Lower lobe of right lung (tissue), 2 donors: ENCODE results near the gene CSNK1G2. TPM values are rescaled to one million over a fixed set of nuclear protein-coding genes. Genes with fewer than 3 reads are reported as not detected.

Source experiments
- ATAC-seq, 2 donors: fragments of 200-7000 bp; cut with Tn5 transposase; one replicate each; pipeline ENCODE4 v1.9.1; 2020 to 2022; ENCODE audit warnings: mild to moderate bottlenecking in 2 of 2, moderate library complexity in 2 of 2
- DNase-seq: peaks from one replicate; pipeline ENCODE4 v3.0.0-alpha.2; 2020
- H3K27ac ChIP-seq: fragments of 200-600 bp; one replicate; pipeline ENCODE4 v1.8.0; 2022
- H3K27me3 ChIP-seq: fragments of 200-600 bp; one replicate; pipeline ENCODE4 v1.8.0; 2022; ENCODE audit warnings: low read depth
- H3K36me3 ChIP-seq: fragments of 200-600 bp; one replicate; pipeline ENCODE4 v1.8.0; 2022; ENCODE audit warnings: mild to moderate bottlenecking
- H3K4me1 ChIP-seq: fragments of 200-600 bp; one replicate; pipeline ENCODE4 v1.8.0; 2022
- H3K4me3 ChIP-seq: fragments of 200-600 bp; one replicate; pipeline ENCODE4 v1.8.0; 2022; ENCODE audit warnings: mild to moderate bottlenecking
- H3K9me3 ChIP-seq: fragments of 200-600 bp; one replicate; pipeline ENCODE4 v1.8.0; 2022
- intact Hi-C: fragments of 100-400 bp; cut with DNase I; formaldehyde crosslinking; loops from one replicate; pipeline ENCODE4 v1.11.0; 2022
- total RNA-seq: library from RNA; stranded (reverse); fragmentation: NEBNext Ultra II Directional; extraction: Animal tissue kit (Norgen Biotek cat#: 25700); gene quantifications from one replicate; pipeline ENCODE4 v1.2.1, GENCODE V29; 2021
- TF ChIP-seq, protein P1 (sequence below): fragments of 200-600 bp; IDR thresholded peaks from one replicate; pipeline ENCODE4 v1.8.0; 2022; ENCODE audit warnings: antibody characterized with exemption, mild to moderate bottlenecking
- donor health status: DM: no; HTN: yes; CAD: no; lungs with severe emphysema.

Gene CSNK1G2
- total RNA-seq, 1 donor from 2014 or later, result 55.4 TPM

DNA sequence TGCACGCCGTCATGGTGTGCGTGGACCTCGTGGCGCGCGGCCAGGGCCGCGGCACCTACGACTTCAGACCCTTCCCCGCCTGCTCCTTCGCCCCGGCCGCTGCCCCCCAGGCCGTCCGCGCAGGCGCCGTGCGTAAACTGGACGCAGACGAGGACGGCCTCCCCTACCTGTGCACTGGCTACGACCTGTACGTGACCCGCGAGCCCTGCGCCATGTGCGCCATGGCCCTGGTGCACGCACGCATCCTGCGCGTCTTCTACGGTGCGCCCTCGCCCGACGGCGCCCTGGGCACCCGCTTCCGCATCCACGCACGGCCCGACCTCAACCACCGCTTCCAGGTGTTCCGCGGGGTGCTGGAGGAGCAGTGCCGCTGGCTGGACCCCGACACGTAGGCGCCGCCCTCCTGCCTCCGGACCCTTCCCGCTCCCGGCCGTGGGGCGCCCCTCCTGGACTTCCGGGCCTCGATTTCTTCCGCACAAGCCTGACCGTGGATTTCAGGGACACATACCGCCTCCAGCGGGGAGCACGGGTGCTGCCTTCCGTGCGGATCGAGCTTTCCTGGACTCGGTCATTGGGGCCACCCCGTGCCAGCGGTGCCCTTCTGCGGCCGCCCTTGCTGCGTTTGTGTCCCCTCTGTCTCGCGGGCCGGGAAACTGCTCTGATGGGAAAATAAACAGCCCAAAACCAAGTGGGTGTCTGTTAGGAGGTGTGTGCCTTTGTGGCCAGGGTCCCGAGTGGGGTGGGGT, 28.0 kb upstream of the CSNK1G2 start:
- Histone ChIP-seq H3K36me3 (peaks cover 39% of the 10 kb centered on the region), H3K4me1 (peaks cover 28% of the 10 kb centered on the region), H3K9me3 (no peaks in the 10 kb centered on the region), H3K27ac (no peak overlapping the region), H3K27me3 (no peaks in the 10 kb centered on the region), H3K4me3 (no peak overlapping the region)
- DNase-seq (no peak), ATAC-seq (no peak)
- TF ChIP-seq, protein P1, sequence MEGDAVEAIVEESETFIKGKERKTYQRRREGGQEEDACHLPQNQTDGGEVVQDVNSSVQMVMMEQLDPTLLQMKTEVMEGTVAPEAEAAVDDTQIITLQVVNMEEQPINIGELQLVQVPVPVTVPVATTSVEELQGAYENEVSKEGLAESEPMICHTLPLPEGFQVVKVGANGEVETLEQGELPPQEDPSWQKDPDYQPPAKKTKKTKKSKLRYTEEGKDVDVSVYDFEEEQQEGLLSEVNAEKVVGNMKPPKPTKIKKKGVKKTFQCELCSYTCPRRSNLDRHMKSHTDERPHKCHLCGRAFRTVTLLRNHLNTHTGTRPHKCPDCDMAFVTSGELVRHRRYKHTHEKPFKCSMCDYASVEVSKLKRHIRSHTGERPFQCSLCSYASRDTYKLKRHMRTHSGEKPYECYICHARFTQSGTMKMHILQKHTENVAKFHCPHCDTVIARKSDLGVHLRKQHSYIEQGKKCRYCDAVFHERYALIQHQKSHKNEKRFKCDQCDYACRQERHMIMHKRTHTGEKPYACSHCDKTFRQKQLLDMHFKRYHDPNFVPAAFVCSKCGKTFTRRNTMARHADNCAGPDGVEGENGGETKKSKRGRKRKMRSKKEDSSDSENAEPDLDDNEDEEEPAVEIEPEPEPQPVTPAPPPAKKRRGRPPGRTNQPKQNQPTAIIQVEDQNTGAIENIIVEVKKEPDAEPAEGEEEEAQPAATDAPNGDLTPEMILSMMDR, result no peak
- intact Hi-C loops, result no loop called here

DNA sequence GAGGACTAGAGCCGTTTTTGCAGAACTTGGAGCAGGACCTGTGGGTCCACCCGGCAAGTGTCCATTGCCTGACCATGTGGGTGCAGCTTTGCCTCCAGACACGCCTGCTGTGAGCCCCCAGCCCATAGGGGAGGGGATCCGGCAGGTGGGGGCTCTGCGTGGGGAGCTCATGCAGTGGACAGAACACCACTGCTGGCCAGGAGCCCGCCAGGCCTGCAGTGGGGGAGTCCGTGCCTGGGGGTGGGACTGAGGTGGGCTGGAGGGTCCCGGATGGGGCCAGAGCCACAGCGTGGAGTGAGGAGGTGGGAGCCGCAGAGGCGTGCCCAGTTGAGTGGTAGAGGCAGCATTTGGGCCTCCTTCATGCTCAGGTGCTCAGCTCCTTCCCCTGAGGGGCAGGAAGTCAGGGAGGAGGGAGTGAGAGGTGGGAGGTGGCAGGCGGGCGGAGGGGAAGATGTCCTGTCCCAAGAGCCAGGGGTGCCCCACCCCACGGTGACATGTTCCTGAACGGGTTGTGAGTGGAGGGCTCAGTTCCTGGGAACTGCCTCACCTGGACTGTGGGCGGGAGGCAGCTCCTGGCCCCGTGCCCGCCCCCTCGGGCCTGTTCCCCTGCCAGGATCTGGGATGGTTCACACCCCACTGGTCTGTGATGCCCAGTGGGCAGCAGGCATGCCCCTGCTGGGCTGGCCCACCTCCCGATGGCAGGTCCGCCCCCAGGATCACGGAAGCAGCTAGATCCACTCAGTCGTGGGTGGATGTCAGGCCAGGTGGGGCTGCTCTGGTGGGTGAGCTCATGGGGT, 27.0 kb upstream of the CSNK1G2 start:
- no peak overlapping the region for H3K4me3 ChIP-seq
- no peak overlapping the region for H3K27ac ChIP-seq
- H3K36me3 ChIP-seq, result peaks cover 49% of the 10 kb centered on the region
- TF ChIP-seq, protein P1, result no peak
- intact Hi-C loops, result no loop called here
- no peaks in the 10 kb centered on the region for H3K27me3 ChIP-seq
- no peak for ATAC-seq
- peaks cover 19% of the 10 kb centered on the region for H3K4me1 ChIP-seq
- no peaks in the 10 kb centered on the region for H3K9me3 ChIP-seq
- no peak for DNase-seq

DNA sequence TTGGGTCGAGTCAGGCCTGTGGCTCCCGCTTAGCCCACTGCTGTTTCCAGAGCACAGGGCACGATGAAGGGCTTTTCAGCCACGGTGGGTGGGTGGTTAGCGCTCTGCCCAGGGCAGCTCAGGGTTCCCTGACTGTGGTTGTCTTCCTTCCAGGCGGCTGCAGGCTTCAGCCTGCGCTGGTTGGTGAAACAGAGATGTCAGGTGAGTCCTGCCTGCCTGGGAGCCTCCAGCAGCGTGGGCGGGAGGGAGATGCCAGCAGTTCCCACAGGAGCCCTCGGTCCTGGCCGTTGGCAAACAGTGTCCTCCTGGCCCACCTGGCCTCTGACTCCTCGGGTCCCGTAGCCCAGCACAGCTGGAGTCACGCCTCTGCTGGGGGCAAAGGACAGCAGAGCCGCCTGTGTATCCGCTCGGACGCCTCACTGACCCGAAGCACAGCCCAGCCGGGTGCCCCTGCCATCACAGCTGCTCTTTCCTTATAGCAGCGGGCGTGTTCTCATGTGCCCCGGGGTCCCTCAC, 26.1 kb upstream of the CSNK1G2 start:
- Histone ChIP-seq H3K36me3 (peaks cover 58% of the 10 kb centered on the region), H3K27ac (no peak overlapping the region), H3K4me1 (peaks cover 10% of the 10 kb centered on the region), H3K9me3 (no peaks in the 10 kb centered on the region), H3K4me3 (no peak overlapping the region), H3K27me3 (no peaks in the 10 kb centered on the region)
- TF ChIP-seq, protein P1, result no peak
- DNase-seq, result no peak
- intact Hi-C loops, result no loop called here
- ATAC-seq, result no peak

DNA sequence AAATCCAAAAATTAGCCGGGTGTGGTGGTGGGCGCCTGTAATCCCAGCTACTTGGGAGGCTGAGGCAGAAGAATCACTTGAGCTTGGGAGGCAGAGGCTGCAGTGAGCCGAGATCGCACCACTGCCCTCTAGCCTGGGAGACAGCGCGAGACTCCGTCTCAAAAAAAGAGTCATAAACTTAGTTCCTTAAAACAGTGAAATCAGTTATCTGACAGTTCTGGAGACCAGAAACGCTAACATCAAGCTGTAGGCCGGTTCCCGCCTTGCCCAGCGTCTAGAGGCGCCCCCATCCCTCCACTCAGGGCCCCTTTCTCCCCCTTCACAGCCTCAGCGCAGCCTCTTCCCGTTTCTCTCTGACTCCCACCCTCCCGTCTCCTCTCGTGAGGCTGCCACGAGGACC, 23.8 kb upstream of the CSNK1G2 start:
- intact Hi-C loops, result no loop called here

DNA sequence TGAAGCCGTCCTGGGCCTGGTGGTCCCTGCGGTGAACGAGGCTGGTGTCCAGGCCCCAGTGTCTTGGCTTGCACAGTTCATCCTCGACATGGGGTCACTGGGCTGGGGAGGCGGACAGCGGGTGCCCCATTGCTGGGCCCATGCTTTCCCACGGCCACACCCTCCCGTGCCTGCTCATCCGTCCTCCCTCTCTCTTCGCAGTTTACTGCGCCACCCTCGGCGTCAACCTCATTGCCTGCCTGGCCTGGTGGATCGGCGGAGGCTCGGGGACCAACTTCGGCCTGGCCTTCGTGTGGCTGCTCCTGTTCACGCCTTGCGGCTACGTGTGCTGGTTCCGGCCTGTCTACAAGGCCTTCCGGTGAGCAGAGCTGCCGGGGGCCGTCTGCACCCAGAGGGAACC, 23.0 kb upstream of the CSNK1G2 start:
- Histone ChIP-seq H3K27me3 (no peaks in the 10 kb centered on the region), H3K4me3 (no peak overlapping the region), H3K4me1 (no peaks in the 10 kb centered on the region), H3K27ac (no peak overlapping the region), H3K9me3 (no peaks in the 10 kb centered on the region), H3K36me3 (peaks cover 68% of the 10 kb centered on the region)
- intact Hi-C loops, result no loop called here
- DNase-seq (no peak), ATAC-seq (no peak)
- TF ChIP-seq, protein P1, result no peak

More for the DNA sequence above, 23.8 kb upstream of the CSNK1G2 start:
- TF ChIP-seq, protein P1, result no peak
- Histone ChIP-seq H3K4me3 (no peak overlapping the region), H3K4me1 (no peaks in the 10 kb centered on the region), H3K9me3 (no peaks in the 10 kb centered on the region), H3K27ac (no peak overlapping the region), H3K27me3 (no peaks in the 10 kb centered on the region), H3K36me3 (peaks cover 75% of the 10 kb centered on the region)
- DNase-seq, result no peak
- ATAC-seq, result no peak
